Activated CD4-positive, alpha-beta T cell treated with anti-CD3 and anti-CD28 coated beads for 36 hours (primary cell): ENCODE data around the gene GDPGP1. TPM values are rescaled to one million over a fixed set of nuclear protein-coding genes. Genes with fewer than 3 reads are reported as not detected.
"Not testable (repeated sequence)": the region's sequence is repeated elsewhere in the genome, so short reads cannot be mapped to it uniquely, and the experiment has no call there.

Experiments used
- ATAC-seq: fragments of 200-7000 bp; cut with Tn5 transposase; one replicate; pipeline ENCODE4 v1.10.0; 2021; ENCODE audit warnings: mild to moderate bottlenecking, moderate library complexity
- CTCF ChIA-PET: fragments of 350-600 bp; sonication (Branson Sonifier 250); formaldehyde crosslinking; loops from one replicate; lab custom pipeline; 2021; ENCODE audit warnings: antibody characterized with exemption; lab: Charles Lee
- POLR2A ChIA-PET: fragments of 350-600 bp; sonication (Branson Sonifier 250); formaldehyde crosslinking; loops from one replicate; lab custom pipeline; 2021; ENCODE audit warnings: antibody characterized with exemption, inconsistent platforms; lab: Charles Lee
- DNase-seq: peaks from one replicate; pipeline ENCODE4 v3.0.0-alpha.2; 2020
- H3K27ac Mint-ChIP-seq: one replicate; pipeline ENCODE4 v1.8.0; 2021; ENCODE audit warnings: mixed read lengths
- H3K27me3 Mint-ChIP-seq: one replicate; pipeline ENCODE4 v1.8.0; 2021; ENCODE audit warnings: mixed read lengths
- H3K36me3 Mint-ChIP-seq: one replicate; pipeline ENCODE4 v1.8.0; 2021; ENCODE audit warnings: low read depth, mixed read lengths
- H3K4me1 Mint-ChIP-seq: one replicate; pipeline ENCODE4 v1.8.0; 2021; ENCODE audit warnings: mixed read lengths
- H3K4me3 Mint-ChIP-seq: one replicate; pipeline ENCODE4 v1.8.0; 2021; ENCODE audit warnings: mild to moderate bottlenecking, moderate library complexity, mixed read lengths
- H3K9me3 Mint-ChIP-seq: one replicate; pipeline ENCODE4 v1.8.0; 2021; ENCODE audit warnings: low read depth, mixed read lengths
- intact Hi-C, 2 experiments: fragments of 100-400 bp; cut with DNase I in 1 of 2; cut with micrococcal nuclease in 1 of 2; formaldehyde crosslinking; loops; one replicate each; pipeline versions ENCODE4 v1.14.2 to v1.15.1; 2022 to 2024; cut with DNase I, micrococcal nuclease
- total RNA-seq, 2 experiments: library from RNA; stranded (reverse); gene quantifications; one replicate each; pipeline ENCODE4 v1.2.3, GENCODE V29; 2021

Gene GDPGP1
- total RNA-seq, 2 experiments from 2014 or later = 5.6 to 6.6 TPM

DNA sequence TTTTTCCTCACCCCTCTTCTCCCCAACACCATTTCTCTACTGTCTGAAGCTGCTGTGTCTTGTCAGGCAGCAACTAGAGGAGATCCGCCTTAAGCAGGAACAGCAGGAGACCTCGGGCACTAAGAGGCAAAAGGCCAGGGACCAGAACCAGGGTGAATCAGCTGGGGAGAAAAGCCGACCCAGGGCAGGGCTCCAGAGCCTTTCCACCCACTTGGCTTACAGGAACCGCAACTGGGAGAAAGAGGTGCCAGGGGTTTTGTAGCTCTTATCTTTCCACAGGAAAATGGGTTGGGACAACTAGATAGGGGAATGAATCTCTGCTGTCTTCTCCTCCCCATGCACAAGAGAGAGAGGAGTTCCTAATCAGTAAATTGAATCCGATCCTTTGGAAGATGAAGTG, 28.4 kb downstream of the GDPGP1 start:
- H3K9me3 Mint-ChIP-seq = no peaks in the 10 kb centered on the region
- intact Hi-C loops = no loop called here
- no peak overlapping the region for H3K4me3 Mint-ChIP-seq
- peaks cover 20% of the 10 kb centered on the region for H3K4me1 Mint-ChIP-seq
- no peak overlapping the region for H3K27ac Mint-ChIP-seq
- H3K36me3 Mint-ChIP-seq = peaks cover 6% of the 10 kb centered on the region
- no peaks in the 10 kb centered on the region for H3K27me3 Mint-ChIP-seq
- ATAC-seq = no peak
- no peak for DNase-seq
- ChIA-PET CTCF (interaction anchor here (0.5 to 1.4 kb wide), 3 partner anchors 8 to 220 kb away, joined by 3 to 4 read pairs (median 3); no protein-coding TSS in a partner anchor), POLR2A (no interaction called here)

GRCh38 chr15:90264671-90265070, 30.7 kb downstream of the GDPGP1 start:
- POLR2A ChIA-PET = no interaction called here
- Mint-ChIP-seq H3K27me3 (no peaks in the 10 kb centered on the region), H3K4me1 (peaks cover 32% of the 10 kb centered on the region), H3K4me3 (peak overlapping the region; percentile 98), H3K36me3 (peaks cover 23% of the 10 kb centered on the region), H3K27ac (peak overlapping the region; percentile 99), H3K9me3 (no peaks in the 10 kb centered on the region)
- intact Hi-C loops = loop anchor here (1.0 to 5.0 kb wide), 12 partner anchors 30 to 668 kb away; partner anchors contain the start of genes GDPGP1 (in 2 of the 2), AP3S2 (in 1 of the 2), BLM (in 1 of the 2) and HDDC3 (in 1 of the 2)
- DNase-seq (peak; percentile 64), ATAC-seq (peak; percentile 52)
- CTCF ChIA-PET = interaction anchor here (1.3 kb wide), 1 partner anchor 56 kb away, joined by 4 read pairs; no protein-coding TSS in a partner anchor

GRCh38 chr15:90265271-90266060, 31.5 kb downstream of the GDPGP1 start, which contains the start of gene NGRN:
TSS of gene NGRN (plus strand) at chr15:90265672. CDS start at chr15:90265713, 41 bp downstream.
- Mint-ChIP-seq H3K27me3 (no peaks in the 10 kb centered on the region), H3K27ac (peak within 1 kb of the TSS; percentile 99), H3K4me1 (peaks cover 37% of the 10 kb centered on the region), H3K36me3 (peaks cover 29% of the 10 kb centered on the region), H3K4me3 (peak within 1 kb of the TSS; percentile 98), H3K9me3 (no peaks in the 10 kb centered on the region)
- ChIA-PET POLR2A (interaction anchor here (0.6 to 1.5 kb wide), 2 partner anchors 16 to 32 kb away, joined by 3 to 5 read pairs; partner anchors contain the start of gene TTLL13), CTCF (interaction anchor here (0.7 to 0.9 kb wide), 3 partner anchors 16 to 637 kb away, joined by 3 to 4 read pairs (median 3); partner anchors contain the start of genes CIB1, GDPGP1, MAN2A2 and TTLL13)
- intact Hi-C loops = loop anchor here (1.0 to 5.0 kb wide), 13 partner anchors 31 to 690 kb away; partner anchors contain the start of genes GDPGP1 (in 2 of the 2), AP3S2 (in 1 of the 2), BLM (in 1 of the 2) and HDDC3 (in 1 of the 2)
- peak; percentile 95 for DNase-seq
- ATAC-seq = peak; percentile 87

DNA sequence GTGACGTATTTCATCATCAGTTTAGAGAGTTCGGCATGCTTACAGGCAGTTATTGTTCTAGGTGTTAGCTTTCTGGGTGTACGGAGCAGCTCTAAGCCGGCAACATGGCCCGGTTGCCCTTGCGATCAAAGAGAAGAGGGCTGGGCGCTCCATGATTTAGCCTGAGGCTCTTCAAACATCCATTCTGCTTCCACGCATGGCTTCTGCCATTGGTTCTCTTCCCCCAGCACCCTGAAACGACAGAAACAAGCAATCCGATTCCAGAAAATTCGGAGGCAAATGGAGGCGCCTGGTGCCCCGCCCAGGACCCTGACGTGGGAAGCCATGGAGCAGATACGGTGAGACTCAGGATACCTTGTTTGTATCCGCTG, 32.0 kb downstream of the GDPGP1 start:
- Mint-ChIP-seq H3K27ac (peak overlapping the region; percentile 99), H3K4me3 (peak overlapping the region; percentile 98), H3K9me3 (no peaks in the 10 kb centered on the region), H3K36me3 (peaks cover 32% of the 10 kb centered on the region), H3K4me1 (peaks cover 42% of the 10 kb centered on the region), H3K27me3 (no peaks in the 10 kb centered on the region)
- intact Hi-C loops = loop anchor here (1.0 to 5.0 kb wide), 2 partner anchors 666 to 691 kb away; partner anchors contain the start of genes HDDC3 (in 1 of the 2) and TICRR (in 1 of the 2)
- DNase-seq (peak; percentile 70), ATAC-seq (peak; percentile 28)
- ChIA-PET CTCF (interaction anchor here (0.7 to 0.9 kb wide), 3 partner anchors 17 to 637 kb away, joined by 3 to 4 read pairs (median 3); partner anchors contain the start of genes CIB1, GDPGP1, MAN2A2 and TTLL13), POLR2A (interaction anchor here (1.5 kb wide), 1 partner anchor 17 kb away, joined by 5 read pairs; the partner anchor contains the start of gene TTLL13)

- Mint-ChIP-seq H3K36me3 (peaks cover 35% of the 10 kb centered on the region), H3K4me3 (peak overlapping the region; percentile 98), H3K27me3 (no peaks in the 10 kb centered on the region), H3K9me3 (no peaks in the 10 kb centered on the region), H3K4me1 (peaks cover 46% of the 10 kb centered on the region), H3K27ac (peak overlapping the region; percentile 99)
- intact Hi-C loops = loop anchor here (1.0 to 5.0 kb wide), 2 partner anchors 666 to 691 kb away; partner anchors contain the start of genes HDDC3 (in 1 of the 2) and TICRR (in 1 of the 2)
- POLR2A ChIA-PET = interaction anchor here (1.5 kb wide), 1 partner anchor 17 kb away, joined by 5 read pairs; the partner anchor contains the start of gene TTLL13
- peak; percentile 53 for DNase-seq
- CTCF ChIA-PET = no interaction called here
- no peak for ATAC-seq
Measured at GRCh38 chr15:90266485-90266884, 32.5 kb downstream of the GDPGP1 start.

DNA sequence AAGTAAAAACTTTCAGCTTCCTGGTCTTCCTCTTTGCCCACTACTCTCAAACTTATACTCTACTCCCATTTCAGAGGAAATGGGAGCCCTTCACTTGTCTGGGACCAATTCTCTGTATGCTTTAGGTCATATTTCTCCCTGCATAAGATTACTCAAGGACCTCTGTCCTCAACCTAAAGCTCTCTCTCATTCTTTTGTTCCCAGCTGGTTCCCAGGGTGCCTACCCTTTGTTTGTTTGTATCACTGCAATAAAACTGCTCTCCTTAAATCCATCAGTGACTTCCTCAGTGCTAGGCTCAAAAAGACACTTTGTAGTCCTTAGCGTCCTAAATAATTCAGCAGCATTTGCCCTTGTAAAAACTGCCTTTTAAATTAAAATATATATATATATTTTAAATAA, 34.4 kb downstream of the GDPGP1 start:
- no peak for ATAC-seq
- Mint-ChIP-seq H3K9me3 (no peaks in the 10 kb centered on the region), H3K27me3 (no peaks in the 10 kb centered on the region), H3K4me3 (peak overlapping the region; percentile 98), H3K36me3 (peaks cover 44% of the 10 kb centered on the region), H3K4me1 (peaks cover 55% of the 10 kb centered on the region), H3K27ac (peak overlapping the region; percentile 72)
- intact Hi-C loops = loop anchor here in 1 of 2 experiments (5.0 kb wide), 1 partner anchor 664 kb away; the partner anchor contains the start of gene HDDC3
- CTCF ChIA-PET = interaction anchor here (0.6 to 0.7 kb wide), 4 partner anchors 19 to 52 kb away, joined by 3 to 5 read pairs (median 4); partner anchors contain the start of genes CIB1, GDPGP1 and TTLL13
- DNase-seq = no peak
- POLR2A ChIA-PET = interaction anchor here (0.7 kb wide), 1 partner anchor 9 kb away, joined by 3 read pairs; no protein-coding TSS in a partner anchor

DNA sequence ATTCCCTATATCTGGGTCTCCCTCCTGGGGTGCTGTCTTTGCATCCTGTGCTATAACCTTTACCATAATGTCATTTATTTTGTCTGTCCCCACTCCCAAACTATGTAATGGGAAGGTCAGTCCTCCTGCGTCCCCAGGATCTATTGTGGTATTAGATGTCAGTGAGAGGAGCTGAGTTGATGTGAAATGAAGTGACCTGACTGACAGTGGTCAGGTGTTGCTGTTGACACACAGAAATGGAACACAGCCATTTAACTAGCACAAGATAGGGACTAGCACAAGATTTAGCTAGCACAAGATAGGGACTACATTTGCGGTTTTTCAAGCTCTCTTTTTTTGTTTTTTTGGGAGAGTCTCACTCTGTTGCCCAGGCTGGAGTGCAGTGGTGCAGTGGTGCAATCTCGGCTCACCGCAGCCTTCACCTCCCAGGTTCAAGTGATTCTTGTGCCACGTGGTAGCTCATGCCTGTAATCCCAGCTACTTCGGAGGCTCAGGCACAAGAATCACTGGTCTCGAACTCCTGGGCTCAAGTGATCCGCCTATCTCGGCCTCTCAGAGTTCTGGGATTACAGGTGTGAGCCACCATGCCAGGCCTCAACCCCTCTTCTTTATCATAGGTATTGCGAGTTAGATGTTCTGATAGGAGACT, 36.6 kb downstream of the GDPGP1 start:
- Mint-ChIP-seq H3K36me3 (peaks cover 50% of the 10 kb centered on the region), H3K4me1 (peaks cover 45% of the 10 kb centered on the region), H3K27me3 (no peaks in the 10 kb centered on the region), H3K9me3 (no peaks in the 10 kb centered on the region), H3K4me3 (no peak overlapping the region), H3K27ac (peak overlapping the region; percentile 51)
- ATAC-seq (no peak), DNase-seq (no peak)
- ChIA-PET CTCF (interaction anchor here (0.6 to 1.3 kb wide), 6 partner anchors 9 to 450 kb away, joined by 3 to 8 read pairs (median 4); no protein-coding TSS in a partner anchor), POLR2A (interaction anchor here (1.3 kb wide), 1 partner anchor 21 kb away, joined by 4 read pairs; the partner anchor contains the start of gene TTLL13)
- intact Hi-C loops = no loop called here

DNA sequence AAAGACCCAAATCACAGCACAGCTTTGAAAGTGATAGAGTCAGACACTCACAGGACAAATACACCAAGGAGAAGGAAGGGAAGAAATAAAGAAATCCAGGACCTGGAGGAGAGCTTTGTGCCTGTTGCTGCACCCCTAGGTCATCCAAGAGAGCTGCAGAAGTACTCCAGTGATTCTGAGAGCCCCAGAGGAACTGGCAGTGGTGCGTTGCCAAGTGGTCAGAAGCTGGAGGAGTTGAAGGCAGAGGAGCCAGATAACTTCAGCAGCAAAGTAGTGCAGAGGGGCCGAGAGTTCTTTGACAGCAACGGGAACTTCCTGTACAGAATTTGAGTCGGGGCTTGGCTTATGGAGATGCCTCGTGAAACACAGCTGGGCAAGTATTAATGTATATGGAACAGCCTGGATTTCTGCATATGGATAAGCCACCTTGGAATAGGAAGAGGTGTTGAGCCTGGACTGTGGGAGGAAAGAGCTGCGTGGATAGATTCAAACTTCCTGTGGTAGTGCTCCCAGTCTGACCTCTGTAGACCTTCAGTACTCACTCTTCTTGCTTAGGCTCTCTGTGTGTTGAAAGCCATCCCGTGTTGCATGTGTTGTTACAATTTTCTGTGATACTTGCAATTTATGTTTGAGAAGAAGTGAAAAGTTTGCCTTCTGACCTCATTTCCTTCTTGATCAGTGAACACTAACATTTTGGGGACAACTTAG, 37.6 kb downstream of the GDPGP1 start:
- Mint-ChIP-seq H3K4me1 (peaks cover 45% of the 10 kb centered on the region), H3K36me3 (peaks cover 50% of the 10 kb centered on the region)
- POLR2A ChIA-PET = interaction anchor here (1.3 kb wide), 1 partner anchor 22 kb away, joined by 4 read pairs; the partner anchor contains the start of gene TTLL13

DNA sequence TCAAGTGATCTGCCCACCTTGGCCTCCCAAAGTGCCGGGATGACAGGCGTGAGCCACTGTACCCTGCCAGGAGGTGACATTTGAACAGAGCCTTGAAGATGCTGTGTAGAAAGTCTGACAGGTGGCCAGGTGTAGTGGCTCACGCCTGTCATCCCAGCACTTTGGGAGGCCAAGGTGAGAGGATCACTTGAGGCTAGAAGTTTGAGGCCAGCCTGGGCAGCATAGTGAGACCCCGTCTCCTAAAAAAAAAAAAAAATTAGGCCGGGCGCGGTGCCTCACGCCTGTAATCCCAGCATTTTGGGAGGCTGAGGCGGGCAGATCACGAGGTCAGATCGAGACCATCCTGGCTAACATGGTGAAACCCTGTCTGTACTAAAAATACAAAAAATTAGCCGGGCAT, 44.5 kb downstream of the GDPGP1 start:
- H3K27ac Mint-ChIP-seq, ATAC-seq, CTCF ChIA-PET, intact Hi-C loops, H3K36me3 Mint-ChIP-seq, H3K9me3 Mint-ChIP-seq, H3K4me1 Mint-ChIP-seq, H3K4me3 Mint-ChIP-seq, H3K27me3 Mint-ChIP-seq, DNase-seq: not testable (repeated sequence)
- POLR2A ChIA-PET = interaction anchor here (1.1 kb wide), 1 partner anchor 10 kb away, joined by 3 read pairs; no protein-coding TSS in a partner anchor

More for the DNA sequence above, 37.6 kb downstream of the GDPGP1 start:
- no peak overlapping the region for H3K4me3 Mint-ChIP-seq
- no peak for ATAC-seq
- CTCF ChIA-PET = interaction anchor here (1.2 kb wide), 1 partner anchor 18 kb away, joined by 4 read pairs; no protein-coding TSS in a partner anchor
- intact Hi-C loops = no loop called here
- H3K27ac Mint-ChIP-seq = peak overlapping the region; percentile 86
- H3K9me3 Mint-ChIP-seq = no peaks in the 10 kb centered on the region
- no peak for DNase-seq
- no peaks in the 10 kb centered on the region for H3K27me3 Mint-ChIP-seq

- ChIA-PET CTCF (interaction anchor here (1.4 kb wide), 1 partner anchor 159 kb away, joined by 3 read pairs; no protein-coding TSS in a partner anchor), POLR2A (interaction anchor here (0.5 to 0.7 kb wide), 2 partner anchors 292 to 412 kb away, joined by 4 to 7 read pairs; no protein-coding TSS in a partner anchor)
- H3K4me3 Mint-ChIP-seq, intact Hi-C loops, H3K9me3 Mint-ChIP-seq, H3K27me3 Mint-ChIP-seq, H3K27ac Mint-ChIP-seq, DNase-seq, ATAC-seq, H3K4me1 Mint-ChIP-seq, H3K36me3 Mint-ChIP-seq: not testable (repeated sequence)
Measured at GRCh38 chr15:90280743-90281142, 46.7 kb downstream of the GDPGP1 start.
